Retinal pigment epithelial cell (primary cell): Measurements from ENCODE around the gene BNIP5.

Experiments
- DNase-seq: peaks from one replicate; pipeline ENCODE4 v3.0.0-alpha.2; 2010; ENCODE audit warnings: low read depth
- H3K4me3 ChIP-seq: 2 replicates; pipeline ENCODE4 v1.5.1; 2011; ENCODE audit warnings: mild to moderate bottlenecking, low read length, control low read depth, moderate library complexity
- CTCF ChIP-seq: conservative IDR thresholded peaks from 2 replicates; pipeline ENCODE4 v1.5.1; 2011; ENCODE audit warnings: low read depth, low read length, control low read depth, inconsistent platforms

BNIP5 gene

GRCh38 chr6:36323062-36323461, 13.6 kb downstream of the BNIP5 start:
- no peak overlapping the region for H3K4me3 ChIP-seq
- no peak for DNase-seq
- no peak for TF ChIP-seq CTCF

GRCh38 chr6:36322591-36322990, 14.1 kb downstream of the BNIP5 start:
- TF ChIP-seq CTCF = no peak
- H3K4me3 ChIP-seq = no peak overlapping the region
- DNase-seq = no peak

GRCh38 chr6:36320475-36320874, 16.2 kb downstream of the BNIP5 start:
- TF ChIP-seq CTCF = no peak
- DNase-seq = no peak
- no peak overlapping the region for H3K4me3 ChIP-seq

DNA sequence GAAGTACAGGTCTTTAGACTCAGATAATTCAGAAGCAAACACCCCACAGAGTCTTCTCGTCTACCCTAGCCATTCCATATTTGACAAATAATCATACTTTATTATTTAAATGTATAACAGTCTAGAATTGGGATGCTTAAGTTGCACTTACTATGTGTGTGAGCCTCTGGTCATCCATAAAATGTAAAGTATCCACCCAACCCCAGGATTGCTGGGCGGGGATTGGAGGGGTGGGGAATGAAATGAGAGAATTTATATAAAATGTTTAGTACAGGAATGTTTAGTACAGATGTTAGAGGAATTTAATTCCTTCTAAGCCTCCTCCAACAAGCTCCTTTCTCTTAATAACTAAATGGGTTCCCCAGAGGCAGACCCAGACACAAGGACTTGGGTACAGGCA, 16.9 kb downstream of the BNIP5 start:
- DNase-seq = no peak
- TF ChIP-seq CTCF = no peak
- no peak overlapping the region for H3K4me3 ChIP-seq

DNA sequence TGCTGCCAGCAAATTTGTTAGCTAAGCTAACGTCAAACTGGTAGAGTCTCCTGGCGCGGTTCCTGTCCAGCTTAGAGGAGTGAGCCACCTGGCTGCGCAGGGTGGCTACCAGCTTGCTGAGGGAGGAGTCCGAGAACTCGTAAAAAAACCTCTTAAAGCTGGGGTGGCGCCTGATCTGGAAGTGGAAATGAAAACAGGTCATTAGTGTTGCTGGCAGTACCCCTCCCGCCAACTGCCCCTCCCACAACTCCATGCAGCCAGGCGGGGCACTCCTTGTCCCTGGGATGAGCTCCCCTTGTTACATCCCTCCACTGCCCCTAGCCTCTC, 17.3 kb downstream of the BNIP5 start:
- no peak for DNase-seq
- no peak overlapping the region for H3K4me3 ChIP-seq
- no peak for TF ChIP-seq CTCF

DNA sequence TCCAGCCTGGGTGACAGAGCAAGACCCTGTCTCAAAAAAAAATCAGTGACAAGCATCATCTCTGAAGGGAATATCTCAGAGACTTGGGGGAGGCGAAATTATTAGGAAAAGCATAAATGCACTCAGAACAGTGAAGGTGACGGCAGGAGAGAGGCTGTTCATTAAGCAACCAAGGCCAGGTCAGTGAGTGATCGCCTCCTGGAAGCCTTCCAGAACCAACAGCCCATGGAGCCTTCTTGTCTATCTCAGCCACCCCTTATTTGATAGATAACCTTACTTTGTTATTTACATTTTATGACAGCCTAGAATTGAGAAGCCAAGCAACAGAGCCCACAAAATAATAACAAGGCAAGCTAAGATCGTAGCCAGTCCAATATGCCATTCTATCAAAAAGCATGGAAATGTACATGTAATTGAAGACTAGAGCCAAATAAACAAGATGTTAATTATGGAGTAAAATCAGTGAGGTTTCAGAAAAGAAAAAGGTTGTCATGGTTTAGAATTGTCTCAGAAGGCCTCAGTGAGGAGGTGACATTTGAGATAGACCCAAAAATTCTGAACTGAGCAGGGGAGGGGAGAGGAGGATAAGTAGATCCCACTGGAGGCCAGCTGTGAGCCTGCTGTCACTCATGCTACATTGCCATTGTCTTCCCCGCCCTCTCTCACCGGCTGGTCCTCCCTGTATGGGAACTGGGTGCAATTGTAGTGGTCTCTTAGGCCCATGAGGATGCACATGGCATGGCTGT, 17.8 kb downstream of the BNIP5 start:
- DNase-seq = no peak
- TF ChIP-seq CTCF = no peak
- no peak overlapping the region for H3K4me3 ChIP-seq

DNA sequence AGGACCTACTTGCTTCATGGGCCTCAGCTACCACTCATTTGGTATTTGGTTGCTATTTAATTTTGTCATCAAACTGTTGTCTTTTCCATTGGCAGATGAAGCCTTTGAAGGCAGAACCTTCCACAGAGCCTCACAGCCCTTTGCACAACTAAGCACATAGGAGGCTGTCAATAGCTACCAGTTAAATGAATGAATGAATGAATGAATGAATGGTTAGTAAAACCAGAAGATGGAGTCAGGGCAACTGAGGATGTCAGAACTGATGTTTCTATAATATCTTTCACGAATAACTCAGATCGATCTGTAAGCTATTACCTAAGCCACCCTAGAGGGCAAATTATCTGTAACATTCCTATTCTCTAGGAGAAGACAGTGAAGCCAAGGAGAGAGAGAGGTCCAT, 19.1 kb downstream of the BNIP5 start:
- TF ChIP-seq CTCF = no peak
- no peak overlapping the region for H3K4me3 ChIP-seq
- DNase-seq = no peak
